Thoracic aorta (tissue), 2 donors: Measurements from ENCODE around the gene EDIL3. TPM values are rescaled to one million over a fixed set of nuclear protein-coding genes. Genes with fewer than 3 reads are reported as not detected.

Experiments used
- ATAC-seq: fragments of 150-250 bp; one replicate; pipeline ENCODE4 v1.8.0; 2017; ENCODE audit warnings: low read depth; ENCODE audit not compliant: insufficient number of reproducible peaks, low FRiP score
- DNase-seq: peaks from one replicate; pipeline ENCODE4 v3.0.0-alpha.2; 2020; ENCODE audit warnings: low spot score
- H3K27ac ChIP-seq, 2 donors: fragments of 200-600 bp; sonication (generic); 1 replicate in 1 of 2; 2 replicates in 1 of 2; pipeline ENCODE4 v1.5.1; 2016; ENCODE audit warnings: mild to moderate bottlenecking in 2 of 2, moderate library complexity in 2 of 2
- H3K27me3 ChIP-seq: fragments of 200-600 bp; sonication (generic); replicated peaks from 2 replicates; pipeline ENCODE4 v1.6.0; 2016; ENCODE audit warnings: mild to moderate bottlenecking; ENCODE audit not compliant: insufficient read depth
- H3K36me3 ChIP-seq: fragments of 200-600 bp; sonication (generic); one replicate; pipeline ENCODE4 v1.5.1; 2016
- H3K4me1 ChIP-seq, 2 donors: fragments of 200-600 bp; sonication (generic); 1 replicate in 1 of 2; 2 replicates in 1 of 2; pipeline versions ENCODE4 v1.5.1 to v1.6.0; 2016; ENCODE audit warnings: low read depth in 2 of 2, mild to moderate bottlenecking in 1 of 2; ENCODE audit not compliant: control insufficient read depth in 1 of 2
- H3K4me3 ChIP-seq: fragments of 200-600 bp; sonication (generic); 2 replicates; pipeline ENCODE4 v1.5.1; 2016; ENCODE audit warnings: mild to moderate bottlenecking
- H3K9me3 ChIP-seq: fragments of 200-600 bp; sonication (generic); 2 replicates; pipeline ENCODE4 v1.5.1; 2016
- CTCF ChIP-seq: fragments of 200-600 bp; sonication (generic); IDR thresholded peaks from one replicate; pipeline ENCODE4 v1.5.1; 2019; ENCODE audit warnings: antibody characterized with exemption
- total RNA-seq, 2 donors: library from RNA; depleted of rRNA; stranded (reverse); fragments of >200 nt; gene quantifications; one replicate each; pipeline versions ENCODE4 v1.1.0 to v1.2.3, GENCODE V29; 2016

Gene EDIL3
- total RNA-seq, 2 donors from 2014 or later, result 157 to 170 TPM

GRCh38 chr5:83942155-83942554 lies 442.5 kb downstream of the EDIL3 start:
- H3K27me3 ChIP-seq, result no peaks in the 10 kb centered on the region
- no peaks in the 10 kb centered on the region for H3K9me3 ChIP-seq
- ATAC-seq (no peak), DNase-seq (no peak)
- no peaks in the 10 kb centered on the region for H3K36me3 ChIP-seq
- H3K27ac ChIP-seq, result no peak overlapping the region
- no peak overlapping the region for H3K4me3 ChIP-seq
- TF ChIP-seq CTCF, result no peak
- H3K4me1 ChIP-seq, result no peaks in the 10 kb centered on the region

- no peak overlapping the region for H3K27ac ChIP-seq
- no peaks in the 10 kb centered on the region for H3K4me1 ChIP-seq
- DNase-seq (no peak), ATAC-seq (no peak)
- TF ChIP-seq CTCF, result no peak
- H3K9me3 ChIP-seq, result no peaks in the 10 kb centered on the region
- H3K27me3 ChIP-seq, result no peaks in the 10 kb centered on the region
- no peaks in the 10 kb centered on the region for H3K36me3 ChIP-seq
- H3K4me3 ChIP-seq, result no peak overlapping the region
These were observed 446.8 kb downstream of the EDIL3 start for GRCh38 chr5:83937837-83938236.

- no peaks in the 10 kb centered on the region for H3K27me3 ChIP-seq
- no peak overlapping the region for H3K27ac ChIP-seq
- DNase-seq, result no peak
- no peak for TF ChIP-seq CTCF
- no peak for ATAC-seq
- H3K36me3 ChIP-seq, result no peaks in the 10 kb centered on the region
- no peaks in the 10 kb centered on the region for H3K9me3 ChIP-seq
- H3K4me1 ChIP-seq, result no peaks in the 10 kb centered on the region
- no peak overlapping the region for H3K4me3 ChIP-seq
These were observed 452.7 kb downstream of the EDIL3 start for GRCh38 chr5:83931969-83932368.

GRCh38 chr5:83927140-83927733 lies 457.4 kb downstream of the EDIL3 start:
- Histone ChIP-seq H3K9me3 (no peaks in the 10 kb centered on the region), H3K4me1 (no peaks in the 10 kb centered on the region), H3K27me3 (no peaks in the 10 kb centered on the region), H3K36me3 (no peaks in the 10 kb centered on the region), H3K27ac (no peak overlapping the region), H3K4me3 (no peak overlapping the region)
- peak; percentile 74 for TF ChIP-seq CTCF
- ATAC-seq (peak; percentile 46), DNase-seq (no peak)

GRCh38 chr5:83925955-83926337 lies 458.7 kb downstream of the EDIL3 start:
- DNase-seq (no peak), ATAC-seq (no peak)
- H3K27ac ChIP-seq, result no peak overlapping the region
- no peaks in the 10 kb centered on the region for H3K9me3 ChIP-seq
- TF ChIP-seq CTCF, result no peak
- no peaks in the 10 kb centered on the region for H3K36me3 ChIP-seq
- no peak overlapping the region for H3K4me3 ChIP-seq
- H3K27me3 ChIP-seq, result no peaks in the 10 kb centered on the region
- no peaks in the 10 kb centered on the region for H3K4me1 ChIP-seq
